ENCODE results near the gene GNAI2. TPM values are rescaled to one million over a fixed set of nuclear protein-coding genes. Genes with fewer than 3 reads are reported as not detected.

Gene GNAI2
- total RNA-seq, 1 donor from 2014 or later = 176 TPM

GRCh38 chr3:50274371-50275104 lies 38.5 kb downstream of the GNAI2 start:
- DNase-seq (ENCODE audit: low read depth, low spot score) = peak; percentile 54
- H3K27me3 Mint-ChIP-seq (ENCODE audit: low read depth) = peaks cover 41% of the 10 kb centered on the region

GRCh38 chr3:50275141-50275995 lies 39.4 kb downstream of the GNAI2 start:
- peak; percentile 37 for DNase-seq (ENCODE audit: low read depth, low spot score)
- peaks cover 33% of the 10 kb centered on the region for H3K4me1 Mint-ChIP-seq

More at GRCh38 chr3:50274371-50275104, 38.5 kb downstream of the GNAI2 start:
- Mint-ChIP-seq H3K36me3 (ENCODE audit: low read depth) (no peaks in the 10 kb centered on the region), H3K4me3 (peak overlapping the region; percentile 54), H3K9me3 (no peaks in the 10 kb centered on the region), H3K27ac (ENCODE audit: unreplicated experiment) (no peak overlapping the region), H3K4me1 (peaks cover 33% of the 10 kb centered on the region)
- TF ChIP-seq CTCF (conservative IDR thresholded peaks at IDR 0.05) = peak; percentile 83

GRCh38 chr3:50275996-50276761 lies 40.2 kb downstream of the GNAI2 start:
- DNase-seq (ENCODE audit: low read depth, low spot score) = no peak
- H3K27me3 Mint-ChIP-seq (ENCODE audit: low read depth) = peaks cover 41% of the 10 kb centered on the region
- no peaks in the 10 kb centered on the region for H3K9me3 Mint-ChIP-seq
- H3K4me3 Mint-ChIP-seq = no peak overlapping the region
- H3K4me1 Mint-ChIP-seq = peaks cover 33% of the 10 kb centered on the region
- H3K36me3 Mint-ChIP-seq (ENCODE audit: low read depth) = no peaks in the 10 kb centered on the region
- no peak for TF ChIP-seq CTCF (conservative IDR thresholded peaks at IDR 0.05)
- no peak overlapping the region for H3K27ac Mint-ChIP-seq (ENCODE audit: unreplicated experiment)

More at GRCh38 chr3:50275141-50275995, 39.4 kb downstream of the GNAI2 start:
- Mint-ChIP-seq H3K36me3 (ENCODE audit: low read depth) (no peaks in the 10 kb centered on the region), H3K4me3 (peak overlapping the region; percentile 44), H3K9me3 (no peaks in the 10 kb centered on the region), H3K27me3 (ENCODE audit: low read depth) (peaks cover 41% of the 10 kb centered on the region), H3K27ac (ENCODE audit: unreplicated experiment) (no peak overlapping the region)
- TF ChIP-seq CTCF (conservative IDR thresholded peaks at IDR 0.05) = no peak

GRCh38 chr3:50276762-50277101 lies 40.7 kb downstream of the GNAI2 start:
- TF ChIP-seq CTCF (conservative IDR thresholded peaks at IDR 0.05) = no peak
- H3K27me3 Mint-ChIP-seq (ENCODE audit: low read depth) = peaks cover 35% of the 10 kb centered on the region
- peaks cover 27% of the 10 kb centered on the region for H3K4me1 Mint-ChIP-seq
- no peak overlapping the region for H3K4me3 Mint-ChIP-seq
- H3K9me3 Mint-ChIP-seq = no peaks in the 10 kb centered on the region
- no peaks in the 10 kb centered on the region for H3K36me3 Mint-ChIP-seq (ENCODE audit: low read depth)
- H3K27ac Mint-ChIP-seq (ENCODE audit: unreplicated experiment) = no peak overlapping the region
- no peak for DNase-seq (ENCODE audit: low read depth, low spot score)

- Mint-ChIP-seq H3K27me3 (ENCODE audit: low read depth) (peaks cover 26% of the 10 kb centered on the region), H3K36me3 (ENCODE audit: low read depth) (no peaks in the 10 kb centered on the region), H3K4me1 (peaks cover 20% of the 10 kb centered on the region), H3K9me3 (no peaks in the 10 kb centered on the region), H3K27ac (ENCODE audit: unreplicated experiment) (no peak overlapping the region), H3K4me3 (no peak overlapping the region)
- no peak for DNase-seq (ENCODE audit: low read depth, low spot score)
- TF ChIP-seq CTCF (conservative IDR thresholded peaks at IDR 0.05) = no peak
Observed at GRCh38 chr3:50278123-50278879, 42.3 kb downstream of the GNAI2 start.

Measured in neural crest cell (in vitro differentiated cells).